HepG2 (cell line): Measurements from ENCODE around the gene PDSS2. TPM values are rescaled to one million over a fixed set of nuclear protein-coding genes. Genes with fewer than 3 reads are reported as not detected.

Experiments
- E2F1 ChIP-seq: sonication (generic); formaldehyde crosslinking; IDR thresholded peaks from 2 replicates; pipeline ENCODE4 v1.5.0; 2020; ENCODE audit warnings: missing genetic modification reagents
- EZH2 ChIP-seq: conservative IDR thresholded peaks from 2 replicates; pipeline ENCODE4 v1.6.1; 2012; ENCODE audit warnings: mild to moderate bottlenecking, low read depth, low read length, moderate library complexity
- HOXA9 ChIP-seq: sonication (generic); formaldehyde crosslinking; IDR thresholded peaks from 2 replicates; pipeline ENCODE4 v1.8.1; 2022; ENCODE audit warnings: missing genetic modification reagents, mild to moderate bottlenecking, moderate library complexity, borderline replicate concordance
- IKZF5 ChIP-seq: IDR thresholded peaks from 2 replicates; pipeline ENCODE4 v1.6.1; 2018; ENCODE audit warnings: missing genetic modification reagents, mild to moderate bottlenecking, missing compliant biosample characterization
- JUN ChIP-seq: sonication (generic); formaldehyde crosslinking; IDR thresholded peaks from 2 replicates; pipeline ENCODE4 v1.4.0; 2020; ENCODE audit warnings: mild to moderate bottlenecking, missing genetic modification reagents
- KLF12 ChIP-seq: sonication (generic); formaldehyde crosslinking; IDR thresholded peaks from 2 replicates; pipeline ENCODE4 v1.4.0; 2020; ENCODE audit warnings: missing genetic modification reagents, borderline replicate concordance
- KMT2A ChIP-seq: sonication (generic); formaldehyde crosslinking; IDR thresholded peaks from 2 replicates; pipeline ENCODE4 v1.4.0; 2020; ENCODE audit warnings: missing genetic modification reagents
- MED8 ChIP-seq: sonication (generic); formaldehyde crosslinking; IDR thresholded peaks from 2 replicates; pipeline ENCODE4 v1.8.1; 2023; ENCODE audit warnings: mild to moderate bottlenecking, missing genetic modification reagents; ENCODE audit not compliant: insufficient replicate concordance
- ONECUT2 ChIP-seq: sonication (generic); formaldehyde crosslinking; IDR thresholded peaks from 2 replicates; pipeline ENCODE4 v1.4.0; 2020; ENCODE audit warnings: missing genetic modification reagents
- POLR2AphosphoS5 ChIP-seq: IDR thresholded peaks from 2 replicates; pipeline ENCODE4 v1.6.1; 2012; ENCODE audit warnings: low read depth, low read length
- TBP ChIP-seq: sonication (generic); formaldehyde crosslinking; IDR thresholded peaks from 2 replicates; pipeline ENCODE4 v1.5.0; 2020; ENCODE audit warnings: missing genetic modification reagents
- TOPORS ChIP-seq: sonication (generic); formaldehyde crosslinking; IDR thresholded peaks from 2 replicates; pipeline ENCODE4 v1.8.0; 2023; ENCODE audit warnings: mild to moderate bottlenecking, missing genetic modification reagents
- ZBTB14 ChIP-seq: sonication (generic); formaldehyde crosslinking; IDR thresholded peaks from 2 replicates; pipeline ENCODE4 v1.4.0; 2020; ENCODE audit warnings: missing genetic modification reagents
- ZBTB2 ChIP-seq: sonication (generic); formaldehyde crosslinking; IDR thresholded peaks from 2 replicates; pipeline ENCODE4 v1.8.0; 2022; ENCODE audit warnings: low read depth, missing genetic modification reagents
- ZBTB34 ChIP-seq: sonication (generic); formaldehyde crosslinking; IDR thresholded peaks from 2 replicates; pipeline ENCODE4 v1.8.0; 2022; ENCODE audit warnings: mild to moderate bottlenecking, missing genetic modification reagents
- ZBTB46 ChIP-seq: sonication (generic); formaldehyde crosslinking; IDR thresholded peaks from 2 replicates; pipeline ENCODE4 v1.4.0; 2020; ENCODE audit warnings: mild to moderate bottlenecking, missing genetic modification reagents, borderline replicate concordance
- ZMAT3 ChIP-seq: sonication (generic); formaldehyde crosslinking; conservative IDR thresholded peaks from 2 replicates; pipeline ENCODE4 v1.7.0; 2021; ENCODE audit warnings: missing genetic modification reagents
- ZNF367 ChIP-seq: sonication (generic); formaldehyde crosslinking; IDR thresholded peaks from 2 replicates; pipeline ENCODE4 v1.4.0; 2020; ENCODE audit warnings: missing genetic modification reagents, borderline replicate concordance
- ZNF552 ChIP-seq: sonication (generic); formaldehyde crosslinking; IDR thresholded peaks from 2 replicates; pipeline ENCODE4 v1.9.0; 2022; ENCODE audit warnings: missing genetic modification reagents, mild to moderate bottlenecking, borderline replicate concordance
- ZNF572 ChIP-seq: sonication (generic); formaldehyde crosslinking; IDR thresholded peaks from 2 replicates; pipeline ENCODE4 v1.5.1; 2020; ENCODE audit warnings: mild to moderate bottlenecking, missing genetic modification reagents
- polyA plus RNA-seq, 8 experiments: library from polyadenylated mRNA; depleted of rRNA in 3 of 8; stranded (reverse) in 7 of 8; unstranded in 1 of 8; fragments of >200 nt; fragmentation: Illumina TruSeq in 4 of 8; extraction: Trizol in 4 of 8; gene quantifications; 2 replicates each; pipeline versions ENCODE4 v1.2.1 to v1.2.3, GENCODE V29; 2011 to 2016; ENCODE audit warnings: low read depth in 4 of 8, missing spikeins in 1 of 8, mixed read lengths in 1 of 8; ENCODE audit not compliant: insufficient read depth in 1 of 8
- total RNA-seq, 5 experiments: library from RNA; depleted of rRNA; stranded (reverse); fragments of >200 nt; fragmentation: Illumina TruSeq; extraction: Trizol; gene quantifications; 2 replicates each; pipeline ENCODE4 v1.2.3, GENCODE V29; 2016; ENCODE audit warnings: low read depth in 1 of 5

Gene PDSS2
- total and polyA plus RNA-seq, 2 of the 13 experiments (the other 11 are each of a cell fraction or from before 2014, with no cell fraction given): 16.2 to 17.0 TPM

GRCh38 chr6:107115695-107116327, 343.6 kb downstream of the PDSS2 start (continued):
- TF ChIP-seq ZBTB34 (no peak), ONECUT2 (CRISPR knock-in tag) (no peak), ZBTB2 (CRISPR knock-in tag) (no peak), ZMAT3 (no peak), ZBTB14 (0 out of 2 replicates have a peak, but pooled peaks have one; percentile 8), TBP (CRISPR knock-in tag) (no peak), EZH2 (no peak), HOXA9 (CRISPR knock-in tag) (no peak), KMT2A (CRISPR knock-in tag) (peak; percentile 35; the same call in 1 of the 2 replicates), MED8 (CRISPR knock-in tag) (peak; percentile 37), ZBTB46 (CRISPR knock-in tag) (no peak), ZNF552 (CRISPR knock-in tag) (no peak), ZNF367 (CRISPR knock-in tag) (no peak), KLF12 (peak; percentile 40; the same call in 1 of the 2 replicates), IKZF5 (CRISPR knock-in tag) (0 out of 2 replicates have a peak, but pooled peaks have one; percentile 50), ZNF572 (CRISPR knock-in tag) (no peak), POLR2AphosphoS5 (peak; percentile 51), JUN (CRISPR knock-in tag) (no peak), E2F1 (peak; percentile 51; the same call in 1 of the 2 replicates), TOPORS (no peak)
